GM10266 (cell line): ENCODE data around the gene REEP2.
A peak's percentile ranks its signal among the peaks of the same experiment; 100 is the strongest.

ENCODE experiments used
- DNase-seq: peaks from one replicate; pipeline ENCODE4 v3.0.0; 2012; ENCODE audit errors: extremely low spot score
- CTCF ChIP-seq: IDR thresholded peaks from 2 replicates; pipeline ENCODE4 v1.5.1; 2012; ENCODE audit warnings: mild to moderate bottlenecking, low read depth; ENCODE audit not compliant: control insufficient read depth, insufficient read depth; ENCODE audit errors: missing control alignments

REEP2 gene

GRCh38 chr5:138476918-138477317 is 38.1 kb downstream of the REEP2 start:
- no peak for TF ChIP-seq CTCF
- DNase-seq: no peak

- TF ChIP-seq CTCF: no peak
- no peak for DNase-seq
These were observed 43.8 kb downstream of the REEP2 start for GRCh38 chr5:138482638-138483037.

GRCh38 chr5:138488481-138488945 is 49.7 kb downstream of the REEP2 start:
- no peak for TF ChIP-seq CTCF
- DNase-seq: no peak

GRCh38 chr5:138489683-138490061 is 50.8 kb downstream of the REEP2 start:
- TF ChIP-seq CTCF: no peak

GRCh38 chr5:138490648-138491283 is 51.9 kb downstream of the REEP2 start:
- DNase-seq: no peak
- no peak for TF ChIP-seq CTCF

More at GRCh38 chr5:138489683-138490061, 50.8 kb downstream of the REEP2 start:
- no peak for DNase-seq

GRCh38 chr5:138491284-138491648 is 52.4 kb downstream of the REEP2 start:
- no peak for DNase-seq
- no peak for TF ChIP-seq CTCF

GRCh38 chr5:138491669-138492559 is 53.1 kb downstream of the REEP2 start:
- TF ChIP-seq CTCF: no peak
- peak; percentile 96 for DNase-seq
